ENCODE data around the gene PI16. TPM values are rescaled to one million over a fixed set of nuclear protein-coding genes. Genes with fewer than 3 reads are reported as not detected.

The PI16 gene
- total RNA-seq, 1 donor from 2014 or later = not detected

DNA sequence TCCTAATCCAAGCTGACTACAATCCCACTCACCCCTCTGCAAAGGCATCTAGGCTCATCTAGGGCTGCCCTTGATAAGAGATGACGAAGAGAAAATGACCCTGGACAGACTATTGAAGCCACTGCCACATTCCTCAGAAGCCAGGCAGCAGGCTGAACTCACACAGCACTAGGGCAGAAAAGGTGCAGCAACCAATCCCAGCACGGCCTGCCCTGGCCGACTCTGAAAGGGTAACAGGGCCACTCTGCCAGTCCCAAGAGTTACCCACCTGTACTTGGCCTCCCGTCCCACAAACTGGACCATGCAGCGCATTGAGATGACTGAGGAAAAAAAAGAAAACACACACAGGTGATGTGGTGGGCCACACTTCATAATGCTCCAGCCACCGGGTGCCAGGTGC, 22.4 kb downstream of the PI16 start:
- Mint-ChIP-seq H3K9me3 (ENCODE audit: unreplicated experiment) (no peaks in the 10 kb centered on the region), H3K4me1 (ENCODE audit: unreplicated experiment) (peaks cover 19% of the 10 kb centered on the region), H3K36me3 (ENCODE audit: unreplicated experiment) (peaks cover 54% of the 10 kb centered on the region), H3K27ac (ENCODE audit: unreplicated experiment) (no peak overlapping the region), H3K27me3 (ENCODE audit: unreplicated experiment) (no peaks in the 10 kb centered on the region), H3K4me3 (ENCODE audit: unreplicated experiment) (no peak overlapping the region)
- DNase-seq (ENCODE audit: extremely low spot score, unreplicated experiment) = no peak
- TF ChIP-seq, protein P1, sequence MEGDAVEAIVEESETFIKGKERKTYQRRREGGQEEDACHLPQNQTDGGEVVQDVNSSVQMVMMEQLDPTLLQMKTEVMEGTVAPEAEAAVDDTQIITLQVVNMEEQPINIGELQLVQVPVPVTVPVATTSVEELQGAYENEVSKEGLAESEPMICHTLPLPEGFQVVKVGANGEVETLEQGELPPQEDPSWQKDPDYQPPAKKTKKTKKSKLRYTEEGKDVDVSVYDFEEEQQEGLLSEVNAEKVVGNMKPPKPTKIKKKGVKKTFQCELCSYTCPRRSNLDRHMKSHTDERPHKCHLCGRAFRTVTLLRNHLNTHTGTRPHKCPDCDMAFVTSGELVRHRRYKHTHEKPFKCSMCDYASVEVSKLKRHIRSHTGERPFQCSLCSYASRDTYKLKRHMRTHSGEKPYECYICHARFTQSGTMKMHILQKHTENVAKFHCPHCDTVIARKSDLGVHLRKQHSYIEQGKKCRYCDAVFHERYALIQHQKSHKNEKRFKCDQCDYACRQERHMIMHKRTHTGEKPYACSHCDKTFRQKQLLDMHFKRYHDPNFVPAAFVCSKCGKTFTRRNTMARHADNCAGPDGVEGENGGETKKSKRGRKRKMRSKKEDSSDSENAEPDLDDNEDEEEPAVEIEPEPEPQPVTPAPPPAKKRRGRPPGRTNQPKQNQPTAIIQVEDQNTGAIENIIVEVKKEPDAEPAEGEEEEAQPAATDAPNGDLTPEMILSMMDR (IDR thresholded peaks at IDR 0.05) = no peak

GRCh38 chr6:36977470-36977941, 23.0 kb downstream of the PI16 start:
- DNase-seq (ENCODE audit: extremely low spot score, unreplicated experiment) = no peak
- Mint-ChIP-seq H3K9me3 (ENCODE audit: unreplicated experiment) (no peaks in the 10 kb centered on the region), H3K36me3 (ENCODE audit: unreplicated experiment) (peaks cover 50% of the 10 kb centered on the region), H3K4me3 (ENCODE audit: unreplicated experiment) (no peak overlapping the region), H3K27ac (ENCODE audit: unreplicated experiment) (no peak overlapping the region), H3K27me3 (ENCODE audit: unreplicated experiment) (no peaks in the 10 kb centered on the region), H3K4me1 (ENCODE audit: unreplicated experiment) (peaks cover 21% of the 10 kb centered on the region)
- TF ChIP-seq, protein P1 (IDR thresholded peaks at IDR 0.05) = peak; percentile 37

GRCh38 chr6:36978421-36979346, 24.1 kb downstream of the PI16 start:
- H3K4me1 Mint-ChIP-seq (ENCODE audit: unreplicated experiment) = peaks cover 21% of the 10 kb centered on the region
- H3K27me3 Mint-ChIP-seq (ENCODE audit: unreplicated experiment) = no peaks in the 10 kb centered on the region
- no peak for DNase-seq (ENCODE audit: extremely low spot score, unreplicated experiment)
- peaks cover 42% of the 10 kb centered on the region for H3K36me3 Mint-ChIP-seq (ENCODE audit: unreplicated experiment)
- H3K27ac Mint-ChIP-seq (ENCODE audit: unreplicated experiment) = no peak overlapping the region
- no peaks in the 10 kb centered on the region for H3K9me3 Mint-ChIP-seq (ENCODE audit: unreplicated experiment)
- no peak overlapping the region for H3K4me3 Mint-ChIP-seq (ENCODE audit: unreplicated experiment)
- TF ChIP-seq, protein P1 (IDR thresholded peaks at IDR 0.05) = no peak

- H3K27ac Mint-ChIP-seq (ENCODE audit: unreplicated experiment) = peak overlapping the region; percentile 45
- no peak for DNase-seq (ENCODE audit: extremely low spot score, unreplicated experiment)
- peaks cover 21% of the 10 kb centered on the region for H3K4me1 Mint-ChIP-seq (ENCODE audit: unreplicated experiment)
- no peak overlapping the region for H3K4me3 Mint-ChIP-seq (ENCODE audit: unreplicated experiment)
- peaks cover 36% of the 10 kb centered on the region for H3K36me3 Mint-ChIP-seq (ENCODE audit: unreplicated experiment)
- no peaks in the 10 kb centered on the region for H3K27me3 Mint-ChIP-seq (ENCODE audit: unreplicated experiment)
- no peaks in the 10 kb centered on the region for H3K9me3 Mint-ChIP-seq (ENCODE audit: unreplicated experiment)
- TF ChIP-seq, protein P1 (IDR thresholded peaks at IDR 0.05) = peak; percentile 57
Measured at GRCh38 chr6:36979347-36979742, 24.8 kb downstream of the PI16 start.

- peak overlapping the region; percentile 45 for H3K27ac Mint-ChIP-seq (ENCODE audit: unreplicated experiment)
- H3K9me3 Mint-ChIP-seq (ENCODE audit: unreplicated experiment) = no peaks in the 10 kb centered on the region
- no peak overlapping the region for H3K4me3 Mint-ChIP-seq (ENCODE audit: unreplicated experiment)
- H3K4me1 Mint-ChIP-seq (ENCODE audit: unreplicated experiment) = peaks cover 21% of the 10 kb centered on the region
- H3K36me3 Mint-ChIP-seq (ENCODE audit: unreplicated experiment) = peaks cover 30% of the 10 kb centered on the region
- no peaks in the 10 kb centered on the region for H3K27me3 Mint-ChIP-seq (ENCODE audit: unreplicated experiment)
- no peak for DNase-seq (ENCODE audit: extremely low spot score, unreplicated experiment)
- TF ChIP-seq, protein P1 (IDR thresholded peaks at IDR 0.05) = no peak
Measured at GRCh38 chr6:36980129-36980528, 25.6 kb downstream of the PI16 start.

Measured in osteocyte (in vitro differentiated cells).